ENCODE measurements around the gene SLC4A5.

The SLC4A5 gene, protein sequence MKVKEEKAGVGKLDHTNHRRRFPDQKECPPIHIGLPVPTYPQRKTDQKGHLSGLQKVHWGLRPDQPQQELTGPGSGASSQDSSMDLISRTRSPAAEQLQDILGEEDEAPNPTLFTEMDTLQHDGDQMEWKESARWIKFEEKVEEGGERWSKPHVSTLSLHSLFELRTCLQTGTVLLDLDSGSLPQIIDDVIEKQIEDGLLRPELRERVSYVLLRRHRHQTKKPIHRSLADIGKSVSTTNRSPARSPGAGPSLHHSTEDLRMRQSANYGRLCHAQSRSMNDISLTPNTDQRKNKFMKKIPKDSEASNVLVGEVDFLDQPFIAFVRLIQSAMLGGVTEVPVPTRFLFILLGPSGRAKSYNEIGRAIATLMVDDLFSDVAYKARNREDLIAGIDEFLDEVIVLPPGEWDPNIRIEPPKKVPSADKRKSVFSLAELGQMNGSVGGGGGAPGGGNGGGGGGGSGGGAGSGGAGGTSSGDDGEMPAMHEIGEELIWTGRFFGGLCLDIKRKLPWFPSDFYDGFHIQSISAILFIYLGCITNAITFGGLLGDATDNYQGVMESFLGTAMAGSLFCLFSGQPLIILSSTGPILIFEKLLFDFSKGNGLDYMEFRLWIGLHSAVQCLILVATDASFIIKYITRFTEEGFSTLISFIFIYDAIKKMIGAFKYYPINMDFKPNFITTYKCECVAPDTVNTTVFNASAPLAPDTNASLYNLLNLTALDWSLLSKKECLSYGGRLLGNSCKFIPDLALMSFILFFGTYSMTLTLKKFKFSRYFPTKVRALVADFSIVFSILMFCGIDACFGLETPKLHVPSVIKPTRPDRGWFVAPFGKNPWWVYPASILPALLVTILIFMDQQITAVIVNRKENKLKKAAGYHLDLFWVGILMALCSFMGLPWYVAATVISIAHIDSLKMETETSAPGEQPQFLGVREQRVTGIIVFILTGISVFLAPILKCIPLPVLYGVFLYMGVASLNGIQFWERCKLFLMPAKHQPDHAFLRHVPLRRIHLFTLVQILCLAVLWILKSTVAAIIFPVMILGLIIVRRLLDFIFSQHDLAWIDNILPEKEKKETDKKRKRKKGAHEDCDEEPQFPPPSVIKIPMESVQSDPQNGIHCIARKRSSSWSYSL

GRCh38 chr2:74343316-74343715 is at the start of gene SLC4A5:
SLC4A5 (minus strand) TSS chr2:74343416; CDS start chr2:74315023, 28,393 bp downstream.
- DNase-seq: no peak

GRCh38 chr2:74392449-74392743 is 49.2 kb upstream of the SLC4A5 start:
- DNase-seq: no peak

- peak; percentile 94 for DNase-seq
These were observed 48.6 kb upstream of the SLC4A5 start for GRCh38 chr2:74391580-74392448.

DNA sequence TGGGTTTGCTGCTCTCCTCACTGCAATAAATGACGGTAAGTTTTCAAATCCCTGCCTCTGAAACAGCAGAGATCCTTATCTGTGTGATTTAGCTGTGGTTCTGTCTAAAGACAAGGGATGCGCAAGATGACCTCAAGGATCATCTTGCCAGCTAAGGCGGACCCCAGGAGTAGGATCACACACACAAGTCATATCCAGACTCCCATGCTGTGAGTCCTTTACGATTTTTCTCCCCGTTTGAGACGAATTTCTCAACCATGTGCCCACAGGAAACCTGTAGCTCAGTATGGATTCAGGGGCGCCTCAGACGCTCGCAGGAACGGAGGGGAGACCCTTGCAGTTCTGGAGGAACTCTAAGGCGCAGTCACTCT is 48.0 kb upstream of the SLC4A5 start:
- no peak for DNase-seq

DNA sequence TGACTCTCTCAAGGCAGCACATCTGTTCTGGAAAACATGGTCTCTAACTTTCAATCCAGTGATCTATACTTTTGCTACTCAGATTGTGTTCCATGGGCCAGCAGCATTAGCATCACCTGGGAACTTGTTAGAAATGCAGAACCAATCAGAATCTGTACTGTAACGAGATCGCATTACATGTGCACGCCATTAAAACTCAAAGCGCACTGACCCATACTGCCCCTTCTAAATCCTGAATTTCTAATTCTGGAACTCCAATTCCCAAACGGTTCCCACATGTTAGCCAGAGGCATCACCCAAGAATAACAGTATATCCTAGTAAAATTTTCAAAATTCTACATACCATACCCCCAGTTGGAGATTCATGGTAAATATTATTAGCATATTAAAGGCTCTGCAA is 47.4 kb upstream of the SLC4A5 start:
- no peak for DNase-seq

DNA sequence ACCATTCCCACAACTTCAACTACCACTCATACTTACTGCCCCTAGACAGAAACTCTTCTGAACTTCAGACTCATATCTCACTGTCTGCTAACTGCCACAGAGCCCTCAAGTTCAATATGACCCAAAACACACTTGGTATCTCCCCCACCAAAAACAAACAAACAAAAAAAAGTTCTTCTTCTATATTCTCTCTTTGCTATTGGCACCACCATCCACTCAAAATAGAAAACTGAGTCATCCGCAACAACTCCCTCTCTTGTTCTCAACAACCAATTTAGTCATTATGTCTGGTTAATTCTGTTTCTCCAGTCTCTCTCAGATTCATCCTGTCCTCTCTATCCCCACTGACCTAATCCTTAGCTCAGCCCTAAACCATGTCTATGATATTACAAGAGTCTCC is 44.1 kb upstream of the SLC4A5 start:
- DNase-seq: no peak

DNA sequence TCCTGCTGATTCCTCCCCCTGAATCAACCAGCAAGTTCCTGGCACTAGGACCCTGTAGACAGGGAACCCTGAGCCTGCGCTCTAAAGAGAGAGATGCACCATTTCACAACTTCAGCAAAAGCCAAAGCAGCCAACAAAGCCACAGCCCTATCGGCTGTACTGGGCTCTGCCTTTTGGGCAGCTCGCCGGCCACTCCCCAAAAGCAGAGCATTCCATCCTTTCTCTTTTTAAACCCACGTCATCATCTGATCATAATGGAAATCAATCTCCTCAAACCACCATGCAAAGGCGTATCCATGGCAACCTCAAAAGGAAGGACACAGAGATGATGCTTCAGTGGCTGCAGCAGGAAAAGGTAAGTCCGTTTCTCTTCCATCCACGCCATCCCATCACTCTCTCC is 42.2 kb upstream of the SLC4A5 start:
- DNase-seq: no peak

DNA sequence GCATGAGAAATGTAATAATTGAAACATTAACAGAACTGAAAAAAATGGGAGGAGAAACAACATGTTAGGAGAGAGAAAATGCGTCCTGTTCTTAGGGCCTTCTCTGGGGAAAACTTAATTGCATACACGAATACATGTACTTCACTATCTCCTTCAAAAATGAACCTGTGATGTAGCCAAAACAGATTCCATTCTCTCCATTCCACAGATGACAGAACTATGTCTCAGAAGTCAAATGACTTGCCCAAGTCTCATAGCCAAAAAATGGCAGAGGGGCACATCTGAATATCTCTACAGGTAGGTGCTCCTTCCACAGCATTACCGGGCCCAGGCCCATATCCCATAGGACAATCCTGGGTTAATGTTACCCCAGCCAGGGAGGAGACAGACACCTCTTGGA is 40.8 kb upstream of the SLC4A5 start:
- no peak for DNase-seq

DNA sequence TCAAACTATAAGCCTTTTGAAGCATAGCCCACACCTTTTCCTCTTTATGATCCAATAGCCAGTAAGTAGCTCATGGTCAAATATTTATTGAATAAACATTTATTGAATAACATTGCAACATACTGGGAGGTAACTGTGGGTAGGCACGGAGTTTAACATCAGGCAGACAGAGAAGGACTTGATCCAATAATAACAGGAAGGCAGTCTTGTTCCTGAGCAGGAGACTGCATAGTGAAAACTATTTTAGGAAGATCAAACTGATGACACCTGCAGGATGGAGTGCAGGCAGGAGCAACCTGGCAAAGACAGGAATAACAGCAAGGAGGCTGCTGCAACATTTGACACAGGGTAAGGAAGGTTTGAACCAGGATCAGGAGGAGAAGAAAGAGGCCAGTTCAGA is 40.0 kb upstream of the SLC4A5 start:
- DNase-seq: no peak

GRCh38 chr2:74381751-74382150 is 38.5 kb upstream of the SLC4A5 start:
- DNase-seq: no peak

- peak; percentile 69 for DNase-seq
These were observed 36.9 kb upstream of the SLC4A5 start, which contains the start of gene DCTN1 for GRCh38 chr2:74379851-74380789. DCTN1 (minus strand) TSS chr2:74380311; CDS start chr2:74380037, 274 bp downstream.

- no peak for DNase-seq
These were observed 34.8 kb upstream of the SLC4A5 start for GRCh38 chr2:74378007-74378406.

- DNase-seq: no peak
These were observed 32.6 kb upstream of the SLC4A5 start for GRCh38 chr2:74375838-74376237.

- DNase-seq: peak; percentile 74
These were observed 31.4 kb upstream of the SLC4A5 start for GRCh38 chr2:74374509-74375205.

GRCh38 chr2:74373985-74374384 is 30.8 kb upstream of the SLC4A5 start:
- no peak for DNase-seq

GRCh38 chr2:74373221-74373676 is 30.0 kb upstream of the SLC4A5 start:
- no peak for DNase-seq

GRCh38 chr2:74372674-74373073 is 29.5 kb upstream of the SLC4A5 start:
- DNase-seq: no peak

DNA sequence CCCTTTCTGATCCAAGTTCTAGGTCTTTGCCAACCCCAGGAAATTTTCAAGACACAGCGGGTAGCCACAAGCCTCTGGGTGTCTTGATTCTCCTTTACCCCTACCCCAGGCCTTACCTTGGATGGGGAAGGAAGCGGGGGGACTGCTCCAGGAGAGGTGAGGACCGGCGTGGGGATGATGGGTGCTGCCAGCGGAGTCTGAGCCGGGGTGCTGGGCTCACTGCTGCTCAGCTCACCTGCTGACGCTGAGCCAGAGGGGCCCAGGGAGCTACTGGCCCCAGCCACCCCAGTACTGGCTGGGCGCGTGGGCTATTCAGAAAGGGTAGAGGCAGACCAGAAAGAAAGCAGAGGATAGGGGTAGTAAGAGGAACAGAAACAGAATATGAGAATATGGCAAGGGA is 28.2 kb upstream of the SLC4A5 start:
- no peak for DNase-seq

DNA sequence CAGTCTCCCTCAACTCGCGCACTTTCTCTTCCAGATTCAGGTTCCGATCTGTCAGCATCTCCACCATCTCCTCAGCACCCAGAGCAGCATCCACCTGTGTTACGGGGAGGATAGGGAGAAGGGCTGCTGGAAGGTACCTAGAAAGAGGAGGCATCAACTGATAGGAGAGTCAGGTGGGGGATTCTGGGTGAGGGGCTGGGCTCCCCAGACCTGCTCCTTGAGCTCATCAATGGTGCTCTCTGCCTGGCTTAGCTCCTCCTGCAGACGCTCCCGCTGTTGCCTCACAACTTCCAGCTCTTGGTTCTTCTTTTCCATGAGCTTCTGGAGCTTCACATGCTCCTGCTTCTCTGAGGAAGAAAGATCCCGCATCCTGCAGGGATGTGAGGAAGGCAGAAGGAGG is 26.8 kb upstream of the SLC4A5 start:
- no peak for DNase-seq

DNA sequence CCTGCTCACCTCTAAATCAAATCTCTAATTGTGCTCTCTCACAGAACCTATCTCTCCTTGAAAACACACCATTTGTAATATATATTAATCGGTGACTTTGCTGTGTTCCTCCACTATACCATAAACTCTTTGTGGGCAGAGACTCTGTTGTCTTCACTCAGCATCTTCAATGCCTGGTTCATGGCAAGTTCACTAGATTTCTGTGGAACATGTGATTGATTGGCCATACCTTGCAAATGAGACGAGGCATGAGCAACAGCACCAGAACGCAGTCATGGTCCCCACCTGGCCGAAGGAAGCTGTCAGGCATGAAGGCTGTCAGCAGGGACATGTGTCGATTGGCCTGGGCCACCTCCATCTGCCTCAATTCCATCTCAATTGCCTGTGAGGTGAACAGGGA is 25.3 kb upstream of the SLC4A5 start:
- DNase-seq: no peak

DNA sequence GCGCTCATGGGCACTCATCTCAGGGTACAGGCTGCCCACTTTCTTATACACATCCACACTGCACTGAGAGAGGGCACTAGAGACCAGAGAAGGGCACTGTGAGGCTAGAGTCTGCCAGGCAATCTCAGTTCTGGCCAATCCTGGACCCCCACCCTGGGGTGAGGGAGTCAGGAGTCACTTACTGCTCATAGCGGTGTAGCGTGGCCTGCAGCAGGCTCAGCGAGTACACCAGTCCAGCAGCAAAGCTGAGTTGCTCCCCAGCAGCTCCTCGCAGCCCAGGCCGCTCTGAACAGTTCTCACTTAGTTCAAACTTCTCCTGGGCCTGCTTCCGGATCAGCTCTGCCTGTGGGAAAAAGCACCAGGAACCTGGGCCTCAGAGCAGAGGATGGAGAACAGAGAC is 24.6 kb upstream of the SLC4A5 start:
- no peak for DNase-seq
